GM12874 (cell line): ENCODE results near the gene LAPTM5.

Experiments
- CTCF ChIP-seq: IDR thresholded peaks from 2 replicates; pipeline ENCODE4 v1.5.1; 2011; ENCODE audit warnings: low read depth, mild to moderate bottlenecking, control low read depth, low read length, moderate library complexity; ENCODE audit not compliant: insufficient read depth

The LAPTM5 gene

GRCh38 chr1:30751830-30752650, 5.5 kb downstream of the LAPTM5 start:
- no peak for TF ChIP-seq CTCF

- no peak for TF ChIP-seq CTCF
Observed at GRCh38 chr1:30750731-30751291, 6.8 kb downstream of the LAPTM5 start.

- no peak for TF ChIP-seq CTCF
Observed at GRCh38 chr1:30749691-30750583, 7.6 kb downstream of the LAPTM5 start.

- TF ChIP-seq CTCF: no peak
Observed at GRCh38 chr1:30748699-30749401, 8.7 kb downstream of the LAPTM5 start.

- TF ChIP-seq CTCF: no peak
Observed at GRCh38 chr1:30748098-30748698, 9.4 kb downstream of the LAPTM5 start.

- TF ChIP-seq CTCF: no peak
Observed at GRCh38 chr1:30747033-30748008, 10.3 kb downstream of the LAPTM5 start.
